HG02678 (cell line): Measurements from ENCODE around the gene FAM156A.
"Not testable (repeated sequence)": the region's sequence is repeated elsewhere in the genome, so short reads cannot be mapped to it uniquely, and the experiment has no call there.

ENCODE experiments used
- ATAC-seq: cut with Tn5 transposase; IDR thresholded peaks from one replicate; pipeline ENCODE4 v1.9.1; 2021; ENCODE audit warnings: mild to moderate bottlenecking, moderate library complexity; ENCODE audit not compliant: unreplicated experiment

Gene FAM156A

GRCh38 chrX:52907137-52907536 is 51.2 kb downstream of the FAM156A start:
- ATAC-seq = not testable (repeated sequence)

GRCh38 chrX:52906072-52906471 is 52.2 kb downstream of the FAM156A start:
- not testable (repeated sequence) for ATAC-seq

- not testable (repeated sequence) for ATAC-seq
Measured at GRCh38 chrX:52905531-52905930, 52.8 kb downstream of the FAM156A start.
